ENCODE measurements around the gene CBX2.

The CBX2 gene

GRCh38 chr17:79785017-79785899, 7.3 kb downstream of the CBX2 start:
- no peak for DNase-seq (ENCODE audit: low read depth)
- no peak for TF ChIP-seq CTCF (IDR thresholded peaks at IDR 0.05; ENCODE audit: control insufficient read depth, extremely low read depth, insufficient read depth)
- no peak overlapping the region for H3K4me3 ChIP-seq (ENCODE audit: low read depth, low read length)

GRCh38 chr17:79785900-79786810, 8.2 kb downstream of the CBX2 start:
- TF ChIP-seq CTCF (IDR thresholded peaks at IDR 0.05; ENCODE audit: control insufficient read depth, extremely low read depth, insufficient read depth), result no peak
- no peak overlapping the region for H3K4me3 ChIP-seq (ENCODE audit: low read depth, low read length)
- DNase-seq (ENCODE audit: low read depth), result no peak

GRCh38 chr17:79786930-79787643, 9.1 kb downstream of the CBX2 start:
- no peak overlapping the region for H3K4me3 ChIP-seq (ENCODE audit: low read depth, low read length)
- no peak for DNase-seq (ENCODE audit: low read depth)
- TF ChIP-seq CTCF (IDR thresholded peaks at IDR 0.05; ENCODE audit: control insufficient read depth, extremely low read depth, insufficient read depth), result no peak

- no peak for DNase-seq (ENCODE audit: low read depth)
- TF ChIP-seq CTCF (IDR thresholded peaks at IDR 0.05; ENCODE audit: control insufficient read depth, extremely low read depth, insufficient read depth), result no peak
- no peak overlapping the region for H3K4me3 ChIP-seq (ENCODE audit: low read depth, low read length)
Observed at GRCh38 chr17:79788455-79788854, 10.5 kb downstream of the CBX2 start.

GRCh38 chr17:79788989-79789942, 11.3 kb downstream of the CBX2 start:
- no peak for TF ChIP-seq CTCF (IDR thresholded peaks at IDR 0.05; ENCODE audit: control insufficient read depth, extremely low read depth, insufficient read depth)
- no peak overlapping the region for H3K4me3 ChIP-seq (ENCODE audit: low read depth, low read length)
- no peak for DNase-seq (ENCODE audit: low read depth)

Measured in LNCaP clone FGC (cell line).